Globus pallidus (tissue), 1 donor: ENCODE results near the gene CLTC.

ENCODE experiments used
- DNase-seq: peaks from one replicate; pipeline ENCODE4 v3.0.0-alpha.2; 2015; ENCODE audit warnings: low spot score

Gene CLTC

DNA sequence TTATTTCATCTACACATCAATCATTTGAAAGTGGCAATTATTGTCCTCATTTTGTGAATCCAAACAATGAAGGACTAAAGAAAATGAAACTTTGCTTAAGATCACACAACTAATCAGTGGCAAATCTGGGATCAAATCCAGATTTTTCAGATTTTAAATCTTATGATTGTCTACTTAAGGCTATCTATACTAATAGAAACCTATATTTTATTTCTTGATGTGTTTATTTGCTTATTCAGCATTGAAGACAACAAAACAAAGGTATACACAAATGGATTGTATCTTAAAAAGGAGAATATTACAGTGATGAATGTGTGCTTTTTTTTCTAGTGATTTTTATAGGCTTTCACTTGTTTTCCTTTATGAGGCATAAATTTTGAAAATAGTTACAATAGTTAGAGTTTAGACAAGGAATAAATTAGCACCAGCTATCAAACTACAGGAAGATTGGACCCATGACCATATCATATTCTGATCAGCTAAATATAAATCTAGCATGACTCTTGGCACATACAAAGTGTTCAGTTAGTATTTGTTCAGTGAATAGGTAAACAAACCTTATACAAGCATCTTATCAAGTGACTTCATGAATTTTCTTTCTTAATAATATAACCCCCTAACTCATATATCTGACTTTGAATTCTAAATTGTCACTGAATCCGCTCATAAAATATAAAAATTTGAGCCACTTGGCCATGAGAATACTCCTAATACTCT is 108.3 kb downstream of the CLTC start:
- no peak for DNase-seq

DNA sequence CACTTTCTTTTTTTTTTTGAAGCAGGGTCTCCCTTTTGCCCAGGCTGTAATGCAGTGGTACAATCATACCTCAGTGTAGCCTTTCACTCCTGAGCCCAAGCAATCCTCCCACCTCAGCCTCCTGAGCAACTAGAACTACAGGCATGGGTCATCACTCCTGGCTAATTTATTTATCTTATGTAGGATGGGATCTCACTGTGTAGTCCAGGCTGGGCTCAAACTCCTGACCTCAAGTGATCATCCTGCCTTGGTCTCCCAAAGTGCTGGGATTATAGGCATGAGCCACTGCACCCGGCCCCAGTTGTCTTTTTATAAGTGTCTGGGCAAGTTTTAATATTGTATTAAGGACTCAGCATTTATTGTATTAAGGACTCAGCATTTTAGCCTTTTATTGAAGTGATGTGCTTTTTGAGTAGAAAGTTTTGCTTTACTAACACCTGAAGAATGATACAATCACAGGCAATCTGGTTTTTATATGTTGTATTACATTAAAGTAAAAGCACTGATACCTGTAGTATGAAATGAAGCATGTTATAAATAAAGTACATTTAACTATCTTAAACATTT is 110.7 kb downstream of the CLTC start:
- no peak for DNase-seq

DNA sequence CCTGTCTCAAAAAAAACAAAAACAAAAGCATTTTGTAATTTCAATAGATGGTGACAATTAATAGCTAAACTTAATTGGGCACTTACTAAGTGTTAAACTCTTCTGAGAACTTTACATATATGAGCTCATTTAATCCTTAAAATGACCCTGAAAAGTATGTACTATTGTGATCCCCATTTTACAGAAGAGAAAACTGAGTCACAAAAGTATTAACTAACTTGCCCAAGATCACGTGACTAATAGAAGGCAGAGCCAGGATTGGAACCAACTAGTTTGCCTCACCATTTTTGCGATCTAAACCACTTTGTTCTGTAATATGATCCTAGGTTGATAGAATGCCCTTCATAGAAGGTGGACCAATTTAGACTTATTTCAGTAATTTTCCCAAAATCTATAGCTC is 114.0 kb downstream of the CLTC start:
- DNase-seq, result no peak

DNA sequence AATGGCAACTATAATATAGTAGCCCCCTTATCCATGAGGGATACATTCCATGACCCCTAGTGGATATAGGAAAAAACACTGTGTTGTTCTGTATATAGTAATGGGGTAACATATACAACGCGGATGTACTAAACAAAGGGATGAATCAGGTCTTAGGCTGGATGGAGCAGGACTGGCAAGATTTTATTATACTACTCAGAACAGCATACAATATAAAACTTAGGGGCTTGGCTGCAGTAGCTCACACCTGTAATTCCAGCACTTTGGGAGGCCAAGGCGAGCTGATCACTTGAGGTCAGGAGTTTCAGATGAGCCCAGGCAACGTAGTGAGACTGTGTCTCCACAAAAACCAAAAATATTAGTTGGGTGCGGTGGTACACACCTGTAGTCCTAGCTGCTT is 114.5 kb downstream of the CLTC start:
- DNase-seq, result no peak

DNA sequence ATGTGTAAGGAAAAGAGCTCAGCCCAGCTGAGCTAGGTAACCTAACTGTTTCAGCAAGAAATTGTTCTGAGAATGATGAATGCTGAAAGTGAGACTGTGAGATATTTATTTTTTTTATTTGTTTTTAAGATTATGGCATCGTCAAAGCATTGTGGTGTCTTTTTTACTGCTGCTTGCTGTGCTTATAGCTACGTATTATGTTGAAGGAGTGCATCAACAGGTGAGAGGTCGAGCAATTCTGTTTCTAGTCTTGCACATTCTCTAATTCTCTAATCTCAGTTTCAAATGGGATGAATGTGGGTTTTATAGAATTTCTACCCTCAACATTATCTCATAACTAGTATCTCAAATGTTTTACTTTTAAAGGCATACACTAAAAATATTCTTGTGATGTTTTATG is 117.6 kb downstream of the CLTC start:
- DNase-seq, result no peak

DNA sequence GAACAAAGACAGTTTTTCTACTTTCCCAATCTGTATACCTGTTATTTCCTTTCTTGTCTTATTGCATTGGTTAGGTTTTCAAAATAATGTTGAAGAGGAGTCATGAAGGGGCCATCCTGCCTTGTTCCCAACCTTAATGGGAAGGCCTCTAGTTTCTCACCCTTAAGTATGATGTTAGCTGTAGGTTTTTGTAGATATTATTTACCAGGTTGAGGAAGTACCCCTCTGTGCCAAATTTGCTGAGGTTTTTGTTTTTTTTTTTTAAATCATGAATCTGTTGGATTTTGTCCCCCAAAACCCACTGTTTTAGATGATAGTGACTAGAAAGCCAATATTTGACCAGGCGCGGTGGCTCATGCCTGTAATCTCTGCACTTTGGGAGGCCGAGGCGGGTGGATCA is 124.1 kb downstream of the CLTC start:
- DNase-seq, result no peak

DNA sequence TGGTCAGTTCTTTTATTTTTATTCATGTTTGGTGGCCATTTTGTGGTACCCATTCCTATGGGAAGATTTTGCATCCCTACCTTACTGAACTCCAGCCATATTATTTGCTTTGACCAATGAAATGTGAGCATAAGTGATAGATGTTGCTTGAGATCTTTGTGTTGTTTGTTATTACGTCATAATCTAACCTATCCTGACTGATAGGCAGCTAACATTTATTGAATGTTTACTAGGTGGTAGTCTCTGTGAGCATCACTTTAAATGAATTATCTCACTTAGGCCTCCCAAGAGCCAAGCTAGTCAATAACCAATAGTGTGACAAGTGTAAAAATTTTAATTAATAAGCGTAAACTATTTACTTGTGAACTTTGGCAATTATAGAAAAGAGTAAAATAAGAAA is 125.3 kb downstream of the CLTC start:
- no peak for DNase-seq
